HG03280 (cell line): ENCODE data around the gene GRAMD4.
"Not testable (repeated sequence)": the region's sequence is repeated elsewhere in the genome, so short reads cannot be mapped to it uniquely, and the experiment has no call there.

Experiments used
- ATAC-seq: cut with Tn5 transposase; IDR thresholded peaks from one replicate; pipeline ENCODE4 v1.9.1; 2021; ENCODE audit warnings: mild to moderate bottlenecking, moderate library complexity; ENCODE audit not compliant: unreplicated experiment

The GRAMD4 gene

GRCh38 chr22:46634973-46635685, 14.9 kb downstream of the GRAMD4 start:
- not testable (repeated sequence) for ATAC-seq

- ATAC-seq, result no peak
Measured at GRCh38 chr22:46635756-46636155, 15.6 kb downstream of the GRAMD4 start.

GRCh38 chr22:46636221-46637002, 16.2 kb downstream of the GRAMD4 start:
- no peak for ATAC-seq

GRCh38 chr22:46637711-46638600, 17.8 kb downstream of the GRAMD4 start:
- no peak for ATAC-seq

- ATAC-seq, result no peak
Measured at GRCh38 chr22:46638601-46639431, 18.6 kb downstream of the GRAMD4 start.

- no peak for ATAC-seq
Measured at GRCh38 chr22:46639843-46640242, 19.7 kb downstream of the GRAMD4 start.

GRCh38 chr22:46640293-46641055, 20.3 kb downstream of the GRAMD4 start:
- no peak for ATAC-seq

GRCh38 chr22:46641811-46642266, 21.7 kb downstream of the GRAMD4 start:
- ATAC-seq, result no peak

- not testable (repeated sequence) for ATAC-seq
Measured at GRCh38 chr22:46642840-46643480, 22.8 kb downstream of the GRAMD4 start.

- ATAC-seq, result no peak
Measured at GRCh38 chr22:46646531-46647215, 26.5 kb downstream of the GRAMD4 start.

GRCh38 chr22:46648225-46648820, 28.1 kb downstream of the GRAMD4 start:
- ATAC-seq, result not testable (repeated sequence)

GRCh38 chr22:46649141-46650077, 29.2 kb downstream of the GRAMD4 start:
- ATAC-seq, result no peak

- ATAC-seq, result no peak
Measured at GRCh38 chr22:46650078-46650810, 30.1 kb downstream of the GRAMD4 start.

- ATAC-seq, result no peak
Measured at GRCh38 chr22:46651316-46651715, 31.1 kb downstream of the GRAMD4 start.

GRCh38 chr22:46652081-46652846, 32.1 kb downstream of the GRAMD4 start:
- no peak for ATAC-seq
